Heart left ventricle (tissue), 13 donors: ENCODE data around the gene EFR3B.

Experiments
- CTCF ChIP-seq, 12 donors: fragments of 200-600 bp; sonication (generic) in 4 of 12; IDR thresholded peaks; one replicate each; pipeline versions ENCODE4 v1.5.0 to v1.8.0; 2018 to 2022; ENCODE audit warnings: antibody characterized with exemption in 12 of 12, mild to moderate bottlenecking in 5 of 12
- POLR2A ChIP-seq, 2 donors: fragments of 450-650 bp; IDR thresholded peaks; one replicate each; pipeline ENCODE4 v1.6.1; 2017; ENCODE audit warnings: antibody characterized with exemption in 2 of 2, mild to moderate bottlenecking in 2 of 2, moderate library complexity in 2 of 2
- donor health status: ischemic (EF 13 %, LVEDD 7.1; RV severe dilation, severe dysfunction).
- donor health status: DM: no; HTN: yes; CAD: no.
- donor health status: DM: no; HTN: no; CAD: no.
- donor health status: ischemic (EF 25% LVEDD 6.9; RV normal size, moderate dysfunction).
- donor health status: ischemic (EF 25% LVEDD 5.7; RV mildly dilated, moderate dysfunction).
- donor health status: ischemic (EF 35%, LVEDD 5.7; RV mildly dilated, moderate dysfunction).
- donor health status: nonischemic (EF 11% LVEDD 7.7; RV severe dilation, severe dysfunction).
- donor health status: DM: yes; HTN: yes; CAD: no.
- donor health status: PGD.
- donor health status: ischemic (EF 29% LVEDD 5.4; RV normal size, mild dysfunction).
- donor health status: nonischemic (EF 23%, LVEDD 6.1; RV moderate dilation, normal function).

- TF ChIP-seq CTCF (IDR thresholded peaks at IDR 0.05) (no peak), POLR2A (IDR thresholded peaks at IDR 0.05) (no peak)
These were observed 20.6 kb downstream of the EFR3B start for GRCh38 chr2:25062511-25062917.
